ENCODE results near the gene ARAP3.

Gene ARAP3

GRCh38 chr5:141618030-141618803, 63.8 kb downstream of the ARAP3 start:
- TF ChIP-seq NFIC (IDR thresholded peaks at IDR 0.05) (peak; percentile 25; the same call in 1 of the 2 replicates), EP300 (IDR thresholded peaks at IDR 0.05; ENCODE audit: borderline replicate concordance) (peak; percentile 35; the same call in 1 of the 2 replicates), RAD21 (IDR thresholded peaks at IDR 0.05; ENCODE audit: low read depth) (no peak), USF1 (IDR thresholded peaks at IDR 0.05) (0 out of 2 replicates have a peak, but pooled peaks have one; percentile 16), TEAD4 (IDR thresholded peaks at IDR 0.05) (peak; percentile 82), TCF12 (IDR thresholded peaks at IDR 0.05; ENCODE audit: low read depth) (0 out of 2 replicates have a peak, but pooled peaks have one; percentile 14)

GRCh38 chr5:141617682-141618029, 64.4 kb downstream of the ARAP3 start:
- TF ChIP-seq TEAD4 (IDR thresholded peaks at IDR 0.05) (no peak), NFIC (IDR thresholded peaks at IDR 0.05) (no peak), EGR1 (IDR thresholded peaks at IDR 0.05) (no peak), REST (IDR thresholded peaks at IDR 0.05; ENCODE audit: low read depth) (no peak)

- TF ChIP-seq EP300 (IDR thresholded peaks at IDR 0.05; ENCODE audit: borderline replicate concordance) (no peak), TAF1 (IDR thresholded peaks at IDR 0.05; ENCODE audit: low read depth) (no peak)
Observed at GRCh38 chr5:141617128-141617527, 64.9 kb downstream of the ARAP3 start.

- TF ChIP-seq MAX (IDR thresholded peaks at IDR 0.05) (no peak), CEBPB (IDR thresholded peaks at IDR 0.05) (no peak), NFIC (IDR thresholded peaks at IDR 0.05) (no peak), REST (IDR thresholded peaks at IDR 0.05; ENCODE audit: low read depth) (no peak), YY1 (IDR thresholded peaks at IDR 0.05; ENCODE audit: low read depth) (no peak), USF1 (IDR thresholded peaks at IDR 0.05) (no peak), CREB1 (IDR thresholded peaks at IDR 0.05; ENCODE audit: low read depth) (no peak), EP300 (IDR thresholded peaks at IDR 0.05; ENCODE audit: borderline replicate concordance) (no peak), TCF12 (IDR thresholded peaks at IDR 0.05; ENCODE audit: low read depth) (no peak), EGR1 (IDR thresholded peaks at IDR 0.05) (no peak), TAF1 (IDR thresholded peaks at IDR 0.05; ENCODE audit: low read depth) (no peak), TEAD4 (IDR thresholded peaks at IDR 0.05) (no peak), FOXM1 (IDR thresholded peaks at IDR 0.05; ENCODE audit: borderline replicate concordance, low read depth) (no peak), RAD21 (IDR thresholded peaks at IDR 0.05; ENCODE audit: low read depth) (no peak), ZBTB7A (IDR thresholded peaks at IDR 0.05; ENCODE audit: low read depth) (no peak)
Observed at GRCh38 chr5:141615991-141616720, 65.9 kb downstream of the ARAP3 start.

GRCh38 chr5:141613344-141613743, 68.7 kb downstream of the ARAP3 start:
- TF ChIP-seq RAD21 (IDR thresholded peaks at IDR 0.05; ENCODE audit: low read depth): no peak
- no peak for TF ChIP-seq TEAD4 (IDR thresholded peaks at IDR 0.05)
- TF ChIP-seq TAF1 (IDR thresholded peaks at IDR 0.05; ENCODE audit: low read depth): no peak
- TF ChIP-seq NFIC (IDR thresholded peaks at IDR 0.05): no peak
- no peak for TF ChIP-seq TCF12 (IDR thresholded peaks at IDR 0.05; ENCODE audit: low read depth)
- no peak for TF ChIP-seq FOXM1 (IDR thresholded peaks at IDR 0.05; ENCODE audit: borderline replicate concordance, low read depth)
- TF ChIP-seq REST (IDR thresholded peaks at IDR 0.05; ENCODE audit: low read depth): no peak
- no peak for TF ChIP-seq EGR1 (IDR thresholded peaks at IDR 0.05)
- TF ChIP-seq MAX (IDR thresholded peaks at IDR 0.05): no peak
- TF ChIP-seq YY1 (IDR thresholded peaks at IDR 0.05; ENCODE audit: low read depth): no peak
